ENCODE results near the gene MST1.

GRCh38 chr3:49721896-49722781, 32.9 kb upstream of the MST1 start:
- TF ChIP-seq CTCF (IDR thresholded peaks at IDR 0.05) = no peak
- TF ChIP-seq POLR2A (IDR thresholded peaks at IDR 0.05) = no peak
